GM13976 (cell line): ENCODE results near the gene HTRA1.

Experiments
- DNase-seq: peaks from one replicate; pipeline ENCODE4 v3.0.0; 2012; ENCODE audit warnings: low spot score
- in situ Hi-C: fragments of 300-500 bp; cut with MboI; formaldehyde crosslinking; loops from one replicate; pipeline ENCODE4 v1.12.0; 2022; ENCODE audit warnings: low sequenced_read_pairs, mixed read lengths, inconsistent platforms; ENCODE audit not compliant: unreplicated experiment
- TF ChIP-seq, protein P1 (sequence below): IDR thresholded peaks from 2 replicates; pipeline ENCODE4 v1.5.1; 2012; ENCODE audit warnings: borderline replicate concordance, mild to moderate bottlenecking; ENCODE audit not compliant: insufficient read depth; ENCODE audit errors: extremely low read depth, missing control alignments, control extremely low read depth

Gene HTRA1

DNA sequence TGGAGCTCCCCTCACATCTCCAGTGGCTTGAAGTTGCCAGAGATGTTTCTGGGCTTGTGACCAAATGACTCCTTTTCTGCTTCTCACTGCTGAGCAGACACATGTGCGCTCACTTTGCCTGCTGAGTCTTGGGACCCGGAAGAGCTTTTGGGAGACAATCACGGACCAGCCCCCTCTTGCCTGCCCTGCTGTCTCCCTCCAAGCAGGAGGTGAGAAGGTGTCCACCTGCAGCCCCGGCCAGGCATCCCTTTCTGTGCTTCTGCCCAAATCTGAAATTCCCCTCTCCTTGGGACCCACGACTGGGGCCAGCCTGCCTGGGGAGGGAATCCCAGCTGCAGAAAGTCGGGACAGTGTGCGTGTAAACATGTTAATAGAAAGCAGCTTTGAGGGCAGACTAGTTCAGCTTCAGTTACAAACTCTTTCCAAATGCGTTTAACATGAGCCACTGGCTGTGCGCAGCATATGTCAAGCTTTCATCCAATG lies 31.7 kb downstream of the HTRA1 start:
- no peak for DNase-seq
- TF ChIP-seq, protein P1, sequence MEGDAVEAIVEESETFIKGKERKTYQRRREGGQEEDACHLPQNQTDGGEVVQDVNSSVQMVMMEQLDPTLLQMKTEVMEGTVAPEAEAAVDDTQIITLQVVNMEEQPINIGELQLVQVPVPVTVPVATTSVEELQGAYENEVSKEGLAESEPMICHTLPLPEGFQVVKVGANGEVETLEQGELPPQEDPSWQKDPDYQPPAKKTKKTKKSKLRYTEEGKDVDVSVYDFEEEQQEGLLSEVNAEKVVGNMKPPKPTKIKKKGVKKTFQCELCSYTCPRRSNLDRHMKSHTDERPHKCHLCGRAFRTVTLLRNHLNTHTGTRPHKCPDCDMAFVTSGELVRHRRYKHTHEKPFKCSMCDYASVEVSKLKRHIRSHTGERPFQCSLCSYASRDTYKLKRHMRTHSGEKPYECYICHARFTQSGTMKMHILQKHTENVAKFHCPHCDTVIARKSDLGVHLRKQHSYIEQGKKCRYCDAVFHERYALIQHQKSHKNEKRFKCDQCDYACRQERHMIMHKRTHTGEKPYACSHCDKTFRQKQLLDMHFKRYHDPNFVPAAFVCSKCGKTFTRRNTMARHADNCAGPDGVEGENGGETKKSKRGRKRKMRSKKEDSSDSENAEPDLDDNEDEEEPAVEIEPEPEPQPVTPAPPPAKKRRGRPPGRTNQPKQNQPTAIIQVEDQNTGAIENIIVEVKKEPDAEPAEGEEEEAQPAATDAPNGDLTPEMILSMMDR, result no peak
- in situ Hi-C loops, result no loop called here

DNA sequence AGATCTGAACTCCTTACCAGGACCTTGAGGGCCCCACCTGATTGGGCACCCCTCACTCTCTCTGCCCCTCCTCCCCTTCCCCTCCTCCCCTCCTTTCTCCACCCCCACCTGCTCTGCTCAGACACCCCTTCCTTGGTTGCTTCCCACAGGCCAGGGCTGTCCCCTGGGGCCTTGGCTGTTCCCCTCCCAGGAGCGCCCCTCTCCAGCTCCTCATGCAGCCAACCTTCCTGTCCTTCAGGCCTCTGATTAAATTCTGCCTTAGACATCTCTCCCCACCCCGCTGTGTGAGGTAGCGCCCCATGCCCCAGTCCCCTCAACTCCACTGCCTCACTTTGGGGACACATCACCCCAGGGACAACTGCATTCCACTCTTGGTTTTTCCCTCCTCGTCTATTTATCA lies 32.4 kb downstream of the HTRA1 start:
- TF ChIP-seq, protein P1, result no peak
- no peak for DNase-seq
- in situ Hi-C loops, result no loop called here

DNA sequence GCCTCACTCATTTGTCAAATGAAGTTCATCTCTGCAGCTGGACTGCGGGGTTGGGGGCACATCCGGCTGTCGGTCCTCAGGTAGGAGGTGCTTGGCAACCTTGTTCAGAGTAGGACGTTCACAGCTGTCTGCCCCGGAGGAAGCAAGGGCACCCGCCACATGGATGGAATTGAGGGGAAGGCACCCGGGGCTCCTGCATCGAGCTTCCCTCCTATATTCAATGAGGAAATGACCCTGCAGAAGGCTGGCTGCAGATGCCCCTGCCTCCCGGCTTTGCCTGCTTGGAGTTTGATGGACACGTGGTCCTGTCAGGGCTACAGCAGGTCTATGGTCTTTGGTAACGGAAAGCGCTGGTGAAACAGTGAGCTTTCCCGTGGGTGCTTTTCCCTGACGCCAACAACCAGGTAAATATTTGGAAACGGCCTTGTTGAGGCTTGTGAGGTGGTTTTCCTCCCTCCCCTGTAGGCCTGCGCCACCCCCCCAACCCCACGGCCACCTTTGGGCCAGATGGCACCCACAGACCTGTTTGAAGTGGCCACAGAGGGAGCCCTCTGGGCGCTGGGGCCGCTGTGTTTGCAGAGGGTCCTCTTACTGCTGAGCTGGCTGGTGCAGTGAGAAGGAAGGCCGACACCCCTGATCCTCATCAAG lies 32.9 kb downstream of the HTRA1 start:
- DNase-seq, result no peak
- TF ChIP-seq, protein P1, result no peak
- in situ Hi-C loops, result no loop called here

DNA sequence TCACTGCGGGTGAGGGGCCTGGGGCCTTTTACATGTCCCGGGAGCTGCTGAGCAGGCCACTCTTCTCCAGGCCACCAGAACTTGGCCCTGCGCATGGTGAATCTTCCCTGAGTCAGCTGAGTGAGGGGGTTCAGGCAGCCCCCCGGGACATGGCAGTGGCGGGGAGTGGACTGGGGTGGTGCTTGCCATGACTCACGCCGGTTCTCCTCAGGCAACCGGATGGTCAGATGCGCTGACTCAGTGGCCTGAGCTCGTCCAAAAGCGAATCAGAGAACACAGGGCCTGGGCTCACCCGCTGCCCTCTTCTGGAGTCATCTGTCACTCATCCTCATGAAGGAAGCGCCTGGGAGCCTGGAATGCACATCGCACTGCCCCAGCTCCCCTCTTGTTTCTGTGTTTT lies 33.5 kb downstream of the HTRA1 start:
- TF ChIP-seq, protein P1, result no peak
- in situ Hi-C loops, result no loop called here
- no peak for DNase-seq

DNA sequence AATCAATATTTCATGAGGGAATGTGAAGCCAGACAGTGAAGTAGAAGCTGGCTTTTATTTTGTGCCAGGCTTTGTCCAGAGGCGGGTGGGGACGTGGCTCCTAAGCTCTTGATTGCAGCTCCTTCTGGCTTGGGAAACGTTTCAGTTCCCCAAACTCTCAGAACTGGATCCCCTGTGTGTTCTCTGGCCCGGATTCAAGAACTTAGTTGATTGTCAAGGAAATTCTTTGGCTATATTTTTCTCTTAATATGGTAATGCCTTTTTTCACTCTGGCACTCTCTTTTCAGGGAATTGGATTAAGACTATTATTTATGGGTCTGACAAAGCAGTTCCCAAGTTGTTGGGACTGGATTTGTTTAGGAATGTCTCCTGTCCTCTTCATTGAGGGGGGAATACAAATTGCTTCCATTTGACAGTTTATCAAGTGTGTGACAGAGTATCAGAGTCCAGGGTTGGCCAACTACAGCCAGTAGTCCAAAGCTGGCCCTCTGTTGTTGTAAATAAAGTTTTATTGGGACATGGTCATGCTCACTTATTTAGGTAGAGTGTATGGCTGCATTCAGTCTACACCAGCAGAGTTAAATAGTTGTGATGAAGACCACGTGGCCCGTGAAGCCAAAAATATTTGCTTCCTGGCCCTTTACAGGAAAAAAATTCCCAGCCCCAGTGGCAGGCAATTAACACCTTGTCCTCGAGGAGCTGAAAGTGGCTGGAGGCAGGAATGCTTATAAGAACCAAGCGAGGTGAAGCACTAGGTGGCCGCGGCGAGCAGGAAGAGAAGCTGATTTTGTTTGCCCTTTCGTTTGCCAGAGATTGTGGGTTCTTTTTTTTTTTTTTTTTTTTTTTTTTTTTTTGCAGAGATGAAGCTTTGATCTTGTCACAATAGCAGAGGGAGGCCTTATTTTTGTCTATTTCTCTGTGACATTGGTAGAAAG lies 34.3 kb downstream of the HTRA1 start:
- no peak for DNase-seq
- TF ChIP-seq, protein P1, result no peak
- in situ Hi-C loops, result no loop called here

DNA sequence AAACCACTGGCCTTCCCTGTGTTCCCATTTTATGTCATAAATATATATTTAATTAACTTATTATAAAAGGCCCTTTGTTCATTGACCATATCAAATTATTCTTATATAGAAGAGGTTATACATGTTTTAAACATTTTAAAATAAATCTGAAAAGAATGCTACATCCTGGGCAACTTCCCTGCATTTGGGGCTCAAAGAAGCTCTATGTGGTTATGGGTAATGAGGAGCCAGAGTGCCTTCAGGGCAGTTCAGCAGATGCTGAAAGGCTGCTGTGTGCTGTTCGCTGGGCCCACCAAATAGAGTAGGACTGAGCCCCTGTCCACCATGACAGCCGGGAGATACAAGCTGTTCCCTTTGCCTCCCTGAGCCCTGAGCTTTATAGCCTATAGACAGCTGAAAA lies 35.9 kb downstream of the HTRA1 start:
- in situ Hi-C loops, result no loop called here
- no peak for DNase-seq
- TF ChIP-seq, protein P1, result no peak
